Hepatocyte (in vitro differentiated cells): ENCODE measurements around the gene SUSD3.

ENCODE experiments used
- EZH2 ChIP-seq: fragments of 200-600 bp; sonication (generic); IDR thresholded peaks from 2 replicates; pipeline ENCODE4 v1.6.1; 2016; ENCODE audit warnings: antibody characterized with exemption, mild to moderate bottlenecking, borderline replicate concordance
- TF ChIP-seq, protein P1 (sequence below): fragments of 200-600 bp; sonication (generic); IDR thresholded peaks from 2 replicates; pipeline ENCODE4 v1.5.1; 2016; ENCODE audit warnings: antibody characterized with exemption, mild to moderate bottlenecking; ENCODE audit not compliant: poor library complexity

DNA sequence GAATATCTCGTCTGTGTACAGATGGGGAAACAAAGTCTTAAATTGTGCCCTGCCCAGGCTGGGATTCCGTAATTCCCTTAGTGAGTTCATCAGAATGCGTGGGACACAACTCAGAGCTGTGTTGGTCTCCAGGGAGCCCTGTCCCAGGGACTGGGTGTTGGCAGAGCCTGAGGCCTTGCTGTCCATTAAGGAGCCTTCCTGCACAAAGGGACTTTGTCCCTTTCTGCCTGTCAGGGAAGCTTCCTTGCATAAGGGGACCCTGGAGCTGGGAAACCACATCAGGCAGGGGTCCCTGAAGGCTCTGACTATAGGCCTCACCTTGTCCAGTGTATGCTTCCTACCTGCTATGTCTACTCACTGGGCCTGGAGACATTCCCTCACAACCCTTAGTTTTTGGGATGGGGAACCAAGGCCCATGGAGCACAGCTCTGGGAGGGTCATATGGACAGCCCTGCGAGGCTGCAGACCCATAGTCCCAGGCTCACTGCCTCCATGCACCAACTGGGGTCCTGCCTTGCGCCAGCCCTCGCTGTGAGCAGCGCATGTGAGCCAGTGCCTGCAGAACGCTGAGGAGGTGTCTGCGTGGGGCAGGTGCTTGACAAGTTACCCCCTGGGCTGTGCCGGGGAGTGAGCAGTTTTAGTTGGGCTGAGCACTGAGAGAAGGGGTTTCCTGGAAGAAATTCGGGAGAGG is 39.2 kb downstream of the SUSD3 start:
- TF ChIP-seq, protein P1, sequence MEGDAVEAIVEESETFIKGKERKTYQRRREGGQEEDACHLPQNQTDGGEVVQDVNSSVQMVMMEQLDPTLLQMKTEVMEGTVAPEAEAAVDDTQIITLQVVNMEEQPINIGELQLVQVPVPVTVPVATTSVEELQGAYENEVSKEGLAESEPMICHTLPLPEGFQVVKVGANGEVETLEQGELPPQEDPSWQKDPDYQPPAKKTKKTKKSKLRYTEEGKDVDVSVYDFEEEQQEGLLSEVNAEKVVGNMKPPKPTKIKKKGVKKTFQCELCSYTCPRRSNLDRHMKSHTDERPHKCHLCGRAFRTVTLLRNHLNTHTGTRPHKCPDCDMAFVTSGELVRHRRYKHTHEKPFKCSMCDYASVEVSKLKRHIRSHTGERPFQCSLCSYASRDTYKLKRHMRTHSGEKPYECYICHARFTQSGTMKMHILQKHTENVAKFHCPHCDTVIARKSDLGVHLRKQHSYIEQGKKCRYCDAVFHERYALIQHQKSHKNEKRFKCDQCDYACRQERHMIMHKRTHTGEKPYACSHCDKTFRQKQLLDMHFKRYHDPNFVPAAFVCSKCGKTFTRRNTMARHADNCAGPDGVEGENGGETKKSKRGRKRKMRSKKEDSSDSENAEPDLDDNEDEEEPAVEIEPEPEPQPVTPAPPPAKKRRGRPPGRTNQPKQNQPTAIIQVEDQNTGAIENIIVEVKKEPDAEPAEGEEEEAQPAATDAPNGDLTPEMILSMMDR = no peak
- no peak for TF ChIP-seq EZH2
